ENCODE data around the gene AGAP1.
A peak's percentile ranks its signal among the peaks of the same experiment; 100 is the strongest.

AGAP1 gene

GRCh38 chr2:235612181-235612950 is 118.5 kb downstream of the AGAP1 start:
- DNase-seq, result no peak

DNA sequence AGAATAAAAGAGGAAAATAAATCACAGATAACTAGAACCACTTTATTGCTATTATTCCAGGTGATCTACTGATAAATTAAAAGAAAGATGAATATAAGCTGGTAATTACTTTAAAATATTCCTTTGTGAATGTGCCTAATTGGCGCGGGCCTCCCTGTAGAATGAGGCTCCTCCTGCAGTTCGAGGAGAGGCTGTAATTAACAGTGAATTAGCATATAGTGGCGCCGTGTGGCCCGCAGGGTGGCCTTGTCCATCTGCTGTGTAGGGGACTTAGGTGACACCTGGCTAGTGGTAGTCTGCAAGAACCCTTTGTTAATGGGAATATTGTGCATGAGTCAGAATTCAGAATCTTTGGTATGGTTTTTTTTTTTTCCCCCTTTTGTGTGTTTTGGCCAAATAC is 119.8 kb downstream of the AGAP1 start:
- no peak for DNase-seq

- DNase-seq, result peak; percentile 55
Observed at GRCh38 chr2:235614176-235614860, 120.5 kb downstream of the AGAP1 start.

GRCh38 chr2:235614900-235615712 is 121.3 kb downstream of the AGAP1 start:
- no peak for DNase-seq

DNA sequence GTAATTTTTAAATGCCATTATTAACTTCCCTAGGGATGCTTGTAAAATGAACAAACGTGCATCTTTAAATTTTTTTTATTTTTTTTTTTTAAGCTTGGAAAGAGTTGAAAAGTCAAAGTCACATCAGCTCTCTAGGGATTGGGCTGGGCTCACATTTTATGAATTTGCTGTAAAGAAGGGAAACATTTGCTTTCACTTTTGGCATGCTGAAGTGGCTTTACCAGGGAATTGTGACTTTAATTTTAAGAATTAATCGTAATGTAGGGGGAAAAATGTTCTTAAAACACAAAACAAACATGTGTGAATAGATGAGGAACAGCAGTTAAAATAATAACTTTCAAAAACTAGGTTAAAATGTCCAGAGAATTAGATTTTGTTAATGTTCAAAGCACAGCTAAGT is 123.0 kb downstream of the AGAP1 start:
- no peak for DNase-seq

DNA sequence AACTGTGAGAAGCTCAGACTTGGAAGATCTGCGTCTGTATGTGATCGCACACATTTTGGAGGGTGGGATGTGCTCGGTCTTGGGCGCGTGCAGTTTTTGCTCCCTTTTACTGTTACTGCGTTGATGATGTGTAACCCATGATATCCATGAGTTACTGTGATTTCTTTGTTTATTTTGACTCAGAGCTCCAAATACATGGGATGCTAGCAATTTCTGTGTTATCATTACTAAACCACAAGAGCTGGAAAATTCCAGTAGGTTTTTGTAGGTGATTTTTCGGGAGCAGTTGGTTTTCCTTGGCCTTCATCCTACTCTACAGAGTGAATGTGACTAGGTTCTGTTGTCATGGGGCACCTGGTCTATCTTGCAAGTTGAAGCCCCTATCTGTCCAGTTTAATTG is 124.2 kb downstream of the AGAP1 start:
- DNase-seq, result no peak

GRCh38 chr2:235619544-235619943 is 125.7 kb downstream of the AGAP1 start:
- DNase-seq, result no peak

GRCh38 chr2:235621736-235622135 is 127.9 kb downstream of the AGAP1 start:
- no peak for DNase-seq

DNA sequence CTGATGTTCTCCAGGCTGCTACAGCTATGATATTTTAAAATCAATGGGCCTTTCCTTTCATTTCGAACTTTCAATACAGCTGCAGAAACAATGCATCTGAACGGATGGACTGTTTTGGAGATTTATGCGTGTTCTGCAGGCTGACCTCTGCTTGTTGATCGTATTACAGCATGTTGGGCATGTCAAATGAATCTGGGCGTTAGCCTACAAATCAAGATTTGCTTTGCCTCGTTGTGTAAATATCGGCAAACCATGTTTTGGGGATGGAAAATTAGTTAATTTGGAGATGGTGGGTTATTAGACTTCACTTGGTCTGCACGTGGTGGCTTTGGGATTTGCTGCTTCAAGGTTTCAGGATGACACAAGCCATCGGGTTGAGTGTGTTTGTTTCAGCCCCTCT is 129.3 kb downstream of the AGAP1 start:
- no peak for DNase-seq

GRCh38 chr2:235623752-235624151 is 129.9 kb downstream of the AGAP1 start:
- DNase-seq, result no peak

DNA sequence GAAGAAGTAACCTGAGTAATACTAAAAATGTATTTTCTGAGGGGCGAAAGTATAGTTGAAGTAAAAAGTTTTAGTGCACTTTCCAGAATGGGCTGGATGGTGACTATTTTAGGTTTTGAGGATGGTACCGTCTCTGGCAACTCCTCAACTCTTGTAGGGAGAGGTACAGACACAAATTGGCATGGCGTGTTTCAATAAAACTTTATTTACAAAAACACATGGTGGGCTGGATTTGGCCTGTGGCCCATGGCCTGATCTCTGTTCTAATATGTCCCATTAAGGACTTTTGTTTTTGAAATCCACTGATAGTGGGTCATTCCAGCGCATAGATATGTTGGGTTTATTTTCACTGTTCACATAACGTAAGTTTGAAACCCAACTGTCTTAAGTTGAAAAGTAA is 132.8 kb downstream of the AGAP1 start:
- no peak for DNase-seq

DNA sequence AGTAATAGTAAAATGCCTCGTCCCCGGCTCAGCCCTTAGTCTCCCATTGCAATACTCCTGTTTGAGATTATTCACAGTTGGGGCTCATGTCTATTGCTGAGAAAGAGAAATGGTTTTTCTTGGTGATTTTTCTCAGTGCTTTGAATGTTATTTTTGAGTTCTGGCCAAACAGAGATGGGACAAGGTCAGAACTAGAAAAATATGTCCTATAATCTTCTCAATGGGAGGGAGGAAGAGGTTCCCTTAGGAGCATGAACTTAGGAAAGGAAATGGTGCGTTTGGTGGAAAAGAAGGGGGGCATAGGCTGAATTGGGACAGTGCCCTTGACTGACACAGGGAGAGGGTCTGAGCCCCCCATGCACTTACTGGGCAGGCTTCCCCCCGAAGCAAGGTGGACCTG is 133.8 kb downstream of the AGAP1 start:
- DNase-seq, result no peak

- no peak for DNase-seq
Observed at GRCh38 chr2:235630718-235631296, 137.0 kb downstream of the AGAP1 start.

DNA sequence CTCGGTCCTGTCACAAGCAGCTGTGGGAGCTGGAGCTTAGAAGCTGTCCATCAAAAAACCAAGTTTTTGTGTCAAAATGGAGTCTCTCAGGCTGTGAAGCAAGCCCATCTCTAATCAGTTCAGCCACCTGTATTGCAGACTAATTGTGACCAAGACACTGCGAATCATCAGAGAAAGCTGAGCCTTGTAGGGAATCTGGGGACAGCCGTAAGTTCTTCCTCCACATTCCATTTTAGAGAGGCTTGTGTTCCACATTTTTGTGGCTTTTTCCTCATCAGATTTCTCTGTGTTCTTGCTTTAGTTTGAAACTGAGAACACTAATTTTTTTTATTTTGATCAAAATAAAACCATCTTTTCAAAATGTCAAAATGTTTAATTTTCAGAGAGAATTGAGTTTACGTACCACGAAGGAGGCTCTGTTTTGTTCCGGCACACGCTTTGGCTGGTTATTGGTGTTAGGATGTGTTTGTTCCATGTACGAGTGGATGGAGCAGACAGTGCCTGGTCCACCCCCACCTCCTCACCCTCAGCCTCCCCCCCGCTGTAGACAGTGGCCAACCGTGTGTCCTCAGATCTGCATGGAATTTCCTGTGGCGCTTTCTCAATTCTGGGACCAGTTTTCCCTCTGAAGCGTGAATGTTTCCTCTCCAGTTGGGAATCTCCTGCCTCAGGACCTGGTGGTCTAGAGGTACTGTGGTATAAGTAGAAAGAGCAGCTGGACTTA is 140.8 kb downstream of the AGAP1 start:
- DNase-seq, result no peak

DNA sequence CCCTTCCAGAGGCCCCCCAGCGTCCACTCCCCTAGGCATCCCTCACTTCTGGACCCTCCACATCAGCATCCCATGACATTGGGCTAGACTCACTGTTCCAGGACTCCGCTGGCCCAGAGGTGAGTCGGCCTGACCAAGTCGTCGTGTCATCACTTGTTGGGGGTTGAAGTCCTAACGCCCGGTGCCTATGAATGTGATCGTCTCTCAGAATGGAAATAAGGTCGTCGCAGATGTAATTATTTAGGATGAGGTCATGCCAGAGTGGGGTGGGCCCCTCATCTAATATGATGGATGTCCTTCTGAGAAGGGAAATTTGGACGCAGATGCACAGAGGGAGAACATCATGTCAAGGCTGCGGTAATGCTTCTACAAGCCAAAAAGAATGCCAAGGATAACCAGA is 142.7 kb downstream of the AGAP1 start:
- DNase-seq, result no peak

DNA sequence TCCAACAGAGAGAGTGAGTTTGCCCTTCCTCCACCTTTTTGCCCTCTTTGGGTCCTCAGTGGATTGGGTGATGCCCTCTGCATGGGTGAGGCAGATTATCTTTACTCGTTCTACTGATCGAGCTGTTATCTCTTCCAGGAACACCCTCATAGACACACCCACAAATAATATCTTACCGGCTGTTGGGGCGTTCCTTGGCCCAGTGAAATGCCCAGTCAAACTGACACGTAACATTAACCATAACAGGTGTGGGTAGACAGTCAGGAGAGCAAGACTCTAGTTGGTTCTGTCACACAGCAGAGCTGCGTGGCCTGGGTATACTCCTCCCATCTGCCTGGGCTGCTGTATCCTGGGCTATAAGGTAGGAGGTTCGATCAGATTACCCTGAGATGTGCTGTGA is 144.1 kb downstream of the AGAP1 start:
- DNase-seq, result no peak

DNA sequence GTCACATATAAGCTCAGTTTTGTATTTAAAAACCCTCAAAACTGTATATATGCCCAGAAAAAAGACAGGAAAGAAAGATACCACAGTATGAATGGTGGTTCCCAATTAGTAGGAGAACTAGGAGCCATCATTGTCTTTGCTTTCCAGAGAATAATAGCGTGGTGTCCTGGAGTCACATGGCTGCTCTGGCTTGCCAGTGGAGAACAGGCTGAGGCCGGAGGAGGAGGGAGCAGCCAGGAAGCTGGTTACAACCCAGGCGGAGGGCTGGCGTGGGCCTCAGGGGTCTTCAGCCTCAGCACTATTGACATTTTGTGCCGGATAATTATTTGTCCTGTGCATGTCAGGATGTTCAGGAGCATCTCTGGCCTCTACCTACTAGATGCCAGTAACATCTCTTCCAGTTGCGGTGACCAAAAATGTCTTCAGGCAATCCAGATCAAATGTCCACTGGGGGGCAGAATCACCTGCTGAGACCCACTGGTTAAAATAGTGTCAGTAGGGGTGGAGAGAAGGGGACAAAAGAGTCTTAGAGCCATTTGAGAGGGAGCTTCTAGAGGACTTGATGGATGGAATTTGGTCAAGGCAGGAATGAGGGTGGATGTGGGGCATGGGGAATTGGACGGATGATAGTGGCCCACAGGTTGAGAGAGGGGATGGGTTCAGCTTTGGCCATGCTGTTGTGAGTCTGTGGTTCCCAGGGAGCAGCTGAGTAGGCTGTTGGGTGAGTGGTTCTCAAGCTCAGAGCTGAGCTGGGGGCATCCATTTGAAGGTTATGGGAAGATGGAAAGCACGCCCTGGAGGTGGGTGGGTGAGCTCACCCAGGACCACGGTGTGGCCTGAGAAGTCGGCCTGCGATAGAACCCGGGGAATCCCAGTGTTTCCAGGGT is 144.9 kb downstream of the AGAP1 start:
- DNase-seq, result peak; percentile 22

- peak; percentile 14 for DNase-seq
Observed at GRCh38 chr2:235639428-235639773, 145.6 kb downstream of the AGAP1 start.

GRCh38 chr2:235639885-235640284 is 146.0 kb downstream of the AGAP1 start:
- DNase-seq, result peak; percentile 11

DNA sequence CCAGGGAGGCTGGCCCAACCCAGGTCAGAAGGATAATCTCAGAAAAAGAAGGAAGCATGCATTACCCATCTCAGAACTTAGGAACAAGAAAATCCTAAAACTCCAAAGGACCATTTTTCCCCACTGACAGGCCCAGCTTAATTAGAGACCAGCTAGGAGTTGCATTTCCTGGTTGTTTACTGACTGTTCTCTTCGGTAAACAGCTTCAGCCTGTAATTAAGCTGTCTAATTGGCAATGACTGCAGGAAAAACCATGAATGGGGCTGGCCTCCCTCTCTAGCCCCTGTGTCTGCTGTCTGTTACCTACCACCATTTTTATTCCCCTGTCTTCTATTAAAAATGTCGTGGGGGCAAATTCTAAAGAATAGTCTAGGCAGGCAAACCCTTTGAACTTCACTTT is 146.5 kb downstream of the AGAP1 start:
- DNase-seq, result no peak

DNA sequence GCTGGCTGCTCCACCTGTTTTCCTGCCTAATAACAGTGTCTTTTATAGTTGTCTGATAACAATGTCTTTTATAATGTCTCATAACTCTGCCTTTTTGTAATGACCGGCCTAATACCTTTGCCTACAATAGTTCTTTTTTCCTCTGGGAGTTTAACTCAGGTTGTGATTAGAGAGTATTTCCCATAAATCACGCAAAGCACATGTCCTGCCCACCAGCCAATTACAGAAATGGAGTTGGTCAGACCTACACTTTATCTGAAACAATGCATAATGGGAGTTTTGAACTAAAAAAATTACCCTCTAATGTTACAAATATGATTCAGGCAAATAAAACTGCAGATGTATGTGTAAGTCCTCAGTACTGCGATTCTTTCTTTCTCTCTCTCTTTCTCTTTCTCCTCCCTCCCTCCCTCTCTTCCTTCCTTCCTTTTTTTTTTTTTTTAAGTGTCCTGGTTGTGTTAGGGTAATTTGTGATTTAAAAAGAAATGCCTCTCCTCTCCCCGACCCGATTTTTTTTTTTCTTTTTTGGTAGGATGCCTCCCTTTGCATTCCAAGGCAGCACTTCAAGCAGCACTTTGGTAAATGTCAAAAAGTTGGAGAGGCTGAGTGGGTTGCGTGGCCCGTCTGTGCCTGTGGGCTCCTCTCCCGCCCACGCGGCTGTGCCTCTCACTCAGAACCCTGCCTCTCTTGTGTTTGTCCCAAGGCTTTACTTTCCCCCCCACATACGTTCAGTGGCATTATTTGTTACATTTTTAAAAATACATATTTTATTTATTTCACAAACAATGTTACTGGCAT is 147.3 kb downstream of the AGAP1 start:
- peak; percentile 5 for DNase-seq

Measured in OCI-M1 (cell line).